NCI-H526 (cell line): ENCODE results near the gene CDK9.
"Not testable (repeated sequence)": the region's sequence is repeated elsewhere in the genome, so short reads cannot be mapped to it uniquely, and the experiment has no call there.

ENCODE experiments used
- DNase-seq, 2 experiments: peaks; one replicate each; lab custom pipeline; 2025; lab: John Stamatoyannopoulos, UW

CDK9 gene

DNA sequence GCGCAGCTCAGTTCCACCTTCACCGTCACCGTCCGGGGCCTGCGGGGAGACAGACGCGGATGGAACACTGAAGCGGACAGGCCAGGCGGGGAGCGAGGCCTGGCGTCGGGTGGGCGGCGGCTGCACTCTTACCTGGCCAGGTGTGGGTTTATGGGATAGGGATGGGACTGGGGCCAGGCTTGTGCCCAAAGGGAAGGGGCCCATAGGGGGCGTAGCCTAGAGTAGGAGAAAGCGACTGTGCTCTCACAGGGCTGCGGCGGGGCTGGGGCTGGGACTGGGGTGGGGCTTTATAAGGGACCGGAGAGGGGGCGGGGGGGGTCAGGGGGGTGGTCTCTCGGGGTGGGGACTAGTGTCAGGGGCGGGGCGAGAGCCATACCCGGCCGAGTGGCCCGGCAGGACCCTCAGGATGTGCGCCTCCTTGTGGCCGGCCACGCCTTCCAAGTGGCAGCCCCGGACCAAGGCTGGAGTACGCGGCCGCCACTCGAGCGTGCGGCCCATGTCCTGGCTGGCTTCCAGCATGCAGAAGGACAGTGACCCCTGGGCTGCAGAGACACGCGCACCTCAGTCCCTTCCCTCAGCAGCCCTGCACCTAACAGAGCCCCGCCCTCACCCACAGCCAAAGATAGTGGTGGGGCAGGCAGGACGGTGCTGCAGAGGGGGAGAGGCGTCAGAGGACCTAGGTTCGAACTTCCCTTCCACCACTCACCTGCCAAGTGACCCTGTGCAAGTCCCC, 39.7 kb downstream of the CDK9 start:
- peak in 1 of 2 experiments; percentile 69 for DNase-seq

DNA sequence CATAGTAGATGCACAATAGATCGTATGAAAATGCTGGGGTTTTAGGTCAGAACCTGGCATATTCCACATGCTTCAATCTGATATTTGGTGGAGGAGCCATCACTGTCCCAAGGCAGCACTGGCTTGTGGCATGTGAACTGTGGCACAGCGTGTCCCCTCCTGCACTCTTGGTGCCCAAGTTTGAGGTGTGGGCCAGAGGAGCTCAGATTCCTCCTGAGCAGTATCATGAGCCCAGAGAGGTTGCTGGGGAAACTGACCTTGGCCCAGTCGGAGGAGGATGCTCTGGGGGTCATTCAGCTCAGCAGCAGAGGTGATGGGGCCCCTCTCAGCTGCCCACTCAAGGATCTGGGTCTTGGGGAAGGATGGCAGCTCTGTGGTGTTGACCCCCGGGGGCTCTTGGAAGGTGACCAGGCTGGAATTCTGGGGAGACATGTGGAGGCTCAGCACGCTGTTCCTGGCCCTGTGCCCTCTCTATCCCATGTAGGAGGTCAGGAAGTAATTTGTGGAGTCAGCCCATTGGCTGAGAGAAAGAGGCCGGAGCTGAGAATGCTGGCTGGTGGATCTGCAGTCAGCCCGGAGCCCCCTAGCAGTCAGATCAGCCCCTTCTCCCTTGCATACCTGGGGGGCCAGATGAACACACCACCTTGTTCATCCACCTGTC, 40.5 kb downstream of the CDK9 start:
- no peak for DNase-seq

- peak in 1 of 2 experiments; percentile 65 for DNase-seq
Observed at GRCh38 chr9:127828262-127829031, 42.6 kb downstream of the CDK9 start.

GRCh38 chr9:127829205-127829906, 43.5 kb downstream of the CDK9 start:
- DNase-seq = no peak

DNA sequence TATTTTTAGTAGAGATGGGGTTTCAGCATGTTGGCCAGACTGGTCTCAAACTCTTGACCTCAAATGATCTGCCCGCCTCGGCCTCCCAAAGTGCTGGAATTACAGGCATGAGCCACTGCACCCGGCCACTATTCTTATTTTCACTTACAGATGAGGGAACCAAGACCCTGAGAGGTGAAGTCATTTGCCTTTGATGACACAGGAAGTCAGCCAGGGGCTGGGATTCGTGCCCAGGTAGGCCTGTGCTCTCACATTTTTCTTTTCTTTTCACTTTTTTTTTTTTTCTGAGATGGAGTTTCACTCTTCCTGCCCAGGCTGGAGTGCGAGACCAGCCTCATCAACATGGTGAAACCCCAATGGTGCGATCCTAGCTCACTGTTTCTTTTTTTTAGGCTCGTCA, 46.4 kb downstream of the CDK9 start:
- no peak for DNase-seq

- DNase-seq = no peak
Observed at GRCh38 chr9:127833555-127833954, 47.7 kb downstream of the CDK9 start.

- DNase-seq = no peak
Observed at GRCh38 chr9:127835991-127836516, 50.2 kb downstream of the CDK9 start.

GRCh38 chr9:127836561-127836960, 50.7 kb downstream of the CDK9 start:
- not testable (repeated sequence) for DNase-seq

DNA sequence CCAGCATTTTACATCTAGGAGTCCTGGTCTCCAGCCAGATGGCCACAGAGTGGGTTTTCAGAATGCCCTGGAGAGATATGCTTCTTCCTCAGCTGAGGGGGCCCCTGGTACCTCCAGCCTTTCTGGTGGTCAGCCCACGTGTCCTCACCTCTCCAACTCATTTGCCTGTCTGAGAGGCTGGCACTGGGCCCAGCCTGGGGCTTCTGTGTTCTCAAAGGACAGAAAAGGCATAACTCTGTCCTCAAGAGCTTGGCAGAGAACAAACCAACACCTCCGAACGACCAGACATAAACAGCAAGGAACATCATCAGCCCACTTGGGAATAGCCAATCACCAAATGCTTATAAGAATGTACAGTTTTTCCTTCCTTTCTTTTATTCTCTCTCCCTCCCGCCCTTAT, 51.5 kb downstream of the CDK9 start:
- DNase-seq = no peak

GRCh38 chr9:127838375-127839078, 52.7 kb downstream of the CDK9 start:
- no peak for DNase-seq
